GM18951 (cell line): ENCODE measurements around the gene GRK6.
"Not testable (repeated sequence)": the region's sequence is repeated elsewhere in the genome, so short reads cannot be mapped to it uniquely, and the experiment has no call there.

ENCODE experiments used
- POLR2A ChIP-seq: IDR thresholded peaks from 4 replicates; pipeline ENCODE4 v1.6.1; 2011; ENCODE audit warnings: mild to moderate bottlenecking; ENCODE audit not compliant: insufficient read length, insufficient read depth; ENCODE audit errors: extremely low read depth
- in situ Hi-C: fragments of 300-500 bp; cut with MboI; formaldehyde crosslinking; loops from one replicate; pipeline ENCODE4 v1.12.0; 2022; ENCODE audit warnings: low sequenced_read_pairs, mixed read lengths, inconsistent platforms; ENCODE audit not compliant: unreplicated experiment

Gene GRK6

GRCh38 chr5:177474002-177474476 is 47.6 kb downstream of the GRK6 start:
- in situ Hi-C loops: no loop called here
- no peak for TF ChIP-seq POLR2A

GRCh38 chr5:177474846-177475562 is 48.5 kb downstream of the GRK6 start:
- in situ Hi-C loops: no loop called here
- no peak for TF ChIP-seq POLR2A

GRCh38 chr5:177475563-177476427 is 49.3 kb downstream of the GRK6 start:
- TF ChIP-seq POLR2A: no peak
- in situ Hi-C loops: no loop called here

GRCh38 chr5:177476531-177477233 is 50.2 kb downstream of the GRK6 start:
- in situ Hi-C loops: no loop called here
- TF ChIP-seq POLR2A: no peak

- in situ Hi-C loops: no loop called here
- no peak for TF ChIP-seq POLR2A
These were observed 51.4 kb downstream of the GRK6 start for GRCh38 chr5:177477701-177478477.

GRCh38 chr5:177478711-177479646 is 52.5 kb downstream of the GRK6 start:
- in situ Hi-C loops: no loop called here
- no peak for TF ChIP-seq POLR2A

- no peak for TF ChIP-seq POLR2A
- in situ Hi-C loops: no loop called here
These were observed 53.3 kb downstream of the GRK6 start for GRCh38 chr5:177479774-177480173.

GRCh38 chr5:177482359-177482795 is 55.9 kb downstream of the GRK6 start:
- in situ Hi-C loops: no loop called here

GRCh38 chr5:177483042-177483441 is 56.6 kb downstream of the GRK6 start:
- in situ Hi-C loops: no loop called here
- TF ChIP-seq POLR2A: no peak

More at GRCh38 chr5:177482359-177482795, 55.9 kb downstream of the GRK6 start:
- no peak for TF ChIP-seq POLR2A

- in situ Hi-C loops: no loop called here
- TF ChIP-seq POLR2A: no peak
These were observed 57.8 kb downstream of the GRK6 start for GRCh38 chr5:177483994-177484901.

- in situ Hi-C loops: no loop called here
These were observed 58.5 kb downstream of the GRK6 start for GRCh38 chr5:177484902-177485549.

GRCh38 chr5:177485753-177486152 is 59.3 kb downstream of the GRK6 start:
- in situ Hi-C loops: not testable (repeated sequence)

More at GRCh38 chr5:177484902-177485549, 58.5 kb downstream of the GRK6 start:
- TF ChIP-seq POLR2A: no peak
